ENCODE results near the gene ZFYVE28. TPM values are rescaled to one million over a fixed set of nuclear protein-coding genes. Genes with fewer than 3 reads are reported as not detected.

Gene ZFYVE28
- total and polyA plus RNA-seq, 10 of the 15 experiments (the other 5 are each of a cell fraction or from before 2014, with no cell fraction given): 0.06 to 1.9 (median 0.22) TPM; not detected in 1

GRCh38 chr4:2362266-2363055 is 56.0 kb downstream of the ZFYVE28 start (continued):
- TF ChIP-seq ZNF592 (IDR thresholded peaks at IDR 0.05) (no peak), CEBPZ (IDR thresholded peaks at IDR 0.05; ENCODE audit: low read depth, low read length) (no peak), FOS (IDR thresholded peaks at IDR 0.05; ENCODE audit: borderline replicate concordance, extremely low read depth, insufficient read length) (no peak), SIX5 (IDR thresholded peaks at IDR 0.05; ENCODE audit: low read depth, low read length, severe bottlenecking) (no peak)

Data from GM12878 (cell line).